Cardiac muscle cell (in vitro differentiated cells and primary cell): Measurements from ENCODE around the gene TGM1. TPM values are rescaled to one million over a fixed set of nuclear protein-coding genes. Genes with fewer than 3 reads are reported as not detected.
"Not testable (repeated sequence)": the region's sequence is repeated elsewhere in the genome, so short reads cannot be mapped to it uniquely, and the experiment has no call there.

Source experiments
- DNase-seq, 2 donors: peaks; one replicate each; pipeline versions ENCODE4 v3.0.0 to v3.0.0-alpha.2; 2010 to 2017; ENCODE audit warnings: low read depth in 1 of 2, low spot score in 1 of 2
- H3K27ac ChIP-seq: fragments of 200-600 bp; sonication (generic); 2 replicates; pipeline ENCODE4 v1.5.1; 2016
- H3K27me3 ChIP-seq: fragments of 200-600 bp; sonication (generic); 2 replicates; pipeline ENCODE4 v1.6.0; 2016; ENCODE audit warnings: control low read depth
- H3K36me3 ChIP-seq: fragments of 200-600 bp; sonication (generic); 2 replicates; pipeline ENCODE4 v1.5.1; 2016; ENCODE audit warnings: control low read depth
- H3K4me1 ChIP-seq: fragments of 200-600 bp; sonication (generic); 2 replicates; pipeline ENCODE4 v1.8.1; 2017; ENCODE audit warnings: low read depth, mild to moderate bottlenecking, mixed run types
- H3K4me3 ChIP-seq: fragments of 200-600 bp; sonication (generic); 2 replicates; pipeline ENCODE4 v1.5.1; 2016; ENCODE audit warnings: mild to moderate bottlenecking
- H3K9me3 ChIP-seq: fragments of 200-600 bp; sonication (generic); 2 replicates; pipeline ENCODE4 v1.5.1; 2017; ENCODE audit warnings: low read depth, mild to moderate bottlenecking, control low read depth
- polyA plus RNA-seq: library from polyadenylated mRNA; unstranded; fragments of >200 nt; fragmentation: Nextera tagmentation; extraction: Ambion mirVana; gene quantifications from 2 replicates; pipeline ENCODE4 v1.2.1, GENCODE V29; 2016
- total RNA-seq: library from RNA; depleted of rRNA; stranded (reverse); fragments of >200 nt; gene quantifications from 2 replicates; pipeline ENCODE4 v1.2.3, GENCODE V29; 2016
- TF ChIP-seq, protein P1 (sequence below): IDR thresholded peaks from 2 replicates; pipeline ENCODE4 v1.5.1; 2012; ENCODE audit warnings: low read depth, mild to moderate bottlenecking, low read length

TGM1 gene
- total and polyA plus RNA-seq, 2 experiments from 2014 or later: 1.7 TPM; not detected in 1

DNA sequence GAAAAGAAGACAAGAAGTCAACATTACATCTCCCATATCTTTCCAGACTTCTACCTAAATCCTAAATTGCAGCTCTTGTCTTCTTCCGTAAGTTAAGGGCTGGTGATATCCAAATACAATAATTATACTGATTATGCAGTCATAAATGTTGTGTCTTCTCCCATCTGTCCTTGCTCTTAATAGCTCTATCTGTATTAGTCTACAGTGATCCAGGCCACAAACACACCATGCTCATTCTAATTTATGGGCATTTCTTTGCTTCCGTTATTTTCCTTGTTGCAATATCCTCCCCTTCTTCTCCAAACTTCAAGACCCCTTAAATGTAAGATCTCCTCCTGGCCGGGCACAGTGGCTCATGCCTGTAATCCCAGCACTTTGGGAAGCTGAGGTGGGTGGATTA is 43.5 kb downstream of the TGM1 start:
- no peak for DNase-seq
- Histone ChIP-seq H3K36me3 (no peaks in the 10 kb centered on the region), H3K4me1 (no peaks in the 10 kb centered on the region), H3K9me3 (no peaks in the 10 kb centered on the region), H3K27ac (no peak overlapping the region), H3K4me3 (no peak overlapping the region), H3K27me3 (no peaks in the 10 kb centered on the region)
- TF ChIP-seq, protein P1, sequence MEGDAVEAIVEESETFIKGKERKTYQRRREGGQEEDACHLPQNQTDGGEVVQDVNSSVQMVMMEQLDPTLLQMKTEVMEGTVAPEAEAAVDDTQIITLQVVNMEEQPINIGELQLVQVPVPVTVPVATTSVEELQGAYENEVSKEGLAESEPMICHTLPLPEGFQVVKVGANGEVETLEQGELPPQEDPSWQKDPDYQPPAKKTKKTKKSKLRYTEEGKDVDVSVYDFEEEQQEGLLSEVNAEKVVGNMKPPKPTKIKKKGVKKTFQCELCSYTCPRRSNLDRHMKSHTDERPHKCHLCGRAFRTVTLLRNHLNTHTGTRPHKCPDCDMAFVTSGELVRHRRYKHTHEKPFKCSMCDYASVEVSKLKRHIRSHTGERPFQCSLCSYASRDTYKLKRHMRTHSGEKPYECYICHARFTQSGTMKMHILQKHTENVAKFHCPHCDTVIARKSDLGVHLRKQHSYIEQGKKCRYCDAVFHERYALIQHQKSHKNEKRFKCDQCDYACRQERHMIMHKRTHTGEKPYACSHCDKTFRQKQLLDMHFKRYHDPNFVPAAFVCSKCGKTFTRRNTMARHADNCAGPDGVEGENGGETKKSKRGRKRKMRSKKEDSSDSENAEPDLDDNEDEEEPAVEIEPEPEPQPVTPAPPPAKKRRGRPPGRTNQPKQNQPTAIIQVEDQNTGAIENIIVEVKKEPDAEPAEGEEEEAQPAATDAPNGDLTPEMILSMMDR: no peak

DNA sequence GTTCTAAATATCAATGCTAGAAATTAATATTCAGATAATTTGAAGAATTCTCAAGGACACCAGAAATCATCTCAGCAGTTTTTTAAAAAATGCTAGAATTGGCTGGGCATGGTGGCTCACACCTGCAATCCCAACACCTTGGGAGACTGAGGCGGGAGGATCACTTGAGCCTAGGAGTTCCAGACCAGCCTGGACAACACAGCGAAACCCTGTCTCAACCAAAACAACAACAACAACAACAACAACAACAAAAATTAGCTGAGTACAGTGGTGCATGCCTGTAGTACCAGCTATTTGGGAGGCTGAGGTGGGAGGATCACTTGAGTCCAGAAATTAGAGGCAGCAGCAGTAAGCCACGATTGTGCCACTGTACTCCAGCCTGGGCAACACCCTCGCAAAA is 43.9 kb downstream of the TGM1 start:
- H3K27ac ChIP-seq: no peak overlapping the region
- DNase-seq: no peak
- no peaks in the 10 kb centered on the region for H3K36me3 ChIP-seq
- H3K4me3 ChIP-seq: no peak overlapping the region
- H3K27me3 ChIP-seq: no peaks in the 10 kb centered on the region
- TF ChIP-seq, protein P1: no peak
- H3K9me3 ChIP-seq: no peaks in the 10 kb centered on the region
- H3K4me1 ChIP-seq: no peaks in the 10 kb centered on the region

DNA sequence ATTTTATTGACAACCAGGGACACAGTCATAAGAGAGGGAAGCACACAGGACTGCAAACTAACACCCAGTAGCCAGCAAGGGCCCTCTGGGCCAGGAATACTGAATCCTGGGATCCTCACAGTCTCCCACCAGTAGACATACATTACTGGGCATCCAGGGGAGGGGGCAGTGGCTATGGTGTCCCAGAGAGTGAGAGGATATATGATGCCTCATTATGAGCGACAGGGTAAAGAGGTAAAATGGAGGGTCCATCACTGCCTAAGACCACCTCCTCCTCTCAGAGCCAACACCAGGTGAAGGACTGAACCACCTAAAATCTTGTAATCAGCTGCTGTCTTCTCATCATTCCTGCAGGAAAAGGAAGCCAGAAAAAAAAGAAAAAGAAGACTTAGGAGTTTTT is 46.1 kb downstream of the TGM1 start:
- not testable (repeated sequence) for H3K27ac ChIP-seq, DNase-seq, H3K27me3 ChIP-seq

DNA sequence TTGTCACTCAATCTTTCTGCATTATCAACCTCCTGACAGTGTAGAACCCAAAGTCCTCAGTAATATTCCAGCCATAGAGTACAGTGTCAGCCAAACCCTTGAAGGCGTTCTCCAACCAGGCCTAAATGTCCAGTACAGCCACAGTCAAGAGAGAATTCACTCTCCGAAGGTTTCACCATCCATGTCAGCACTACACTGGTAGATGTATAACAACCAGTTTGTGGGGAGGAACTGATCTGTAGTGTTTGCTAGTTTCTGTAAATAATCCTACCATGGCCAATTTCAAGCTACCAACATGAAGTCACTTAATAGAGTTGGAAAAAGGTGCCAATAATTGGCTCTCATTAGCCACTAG is 46.7 kb downstream of the TGM1 start:
- Histone ChIP-seq H3K27me3 (no peaks in the 10 kb centered on the region), H3K27ac (no peak overlapping the region), H3K36me3 (no peaks in the 10 kb centered on the region), H3K9me3 (no peaks in the 10 kb centered on the region), H3K4me3 (no peak overlapping the region), H3K4me1 (no peaks in the 10 kb centered on the region)
- TF ChIP-seq, protein P1: no peak
- DNase-seq: no peak

More for the DNA sequence above, 46.1 kb downstream of the TGM1 start:
- not testable (repeated sequence) for H3K4me1 ChIP-seq, H3K9me3 ChIP-seq, H3K4me3 ChIP-seq, H3K36me3 ChIP-seq

DNA sequence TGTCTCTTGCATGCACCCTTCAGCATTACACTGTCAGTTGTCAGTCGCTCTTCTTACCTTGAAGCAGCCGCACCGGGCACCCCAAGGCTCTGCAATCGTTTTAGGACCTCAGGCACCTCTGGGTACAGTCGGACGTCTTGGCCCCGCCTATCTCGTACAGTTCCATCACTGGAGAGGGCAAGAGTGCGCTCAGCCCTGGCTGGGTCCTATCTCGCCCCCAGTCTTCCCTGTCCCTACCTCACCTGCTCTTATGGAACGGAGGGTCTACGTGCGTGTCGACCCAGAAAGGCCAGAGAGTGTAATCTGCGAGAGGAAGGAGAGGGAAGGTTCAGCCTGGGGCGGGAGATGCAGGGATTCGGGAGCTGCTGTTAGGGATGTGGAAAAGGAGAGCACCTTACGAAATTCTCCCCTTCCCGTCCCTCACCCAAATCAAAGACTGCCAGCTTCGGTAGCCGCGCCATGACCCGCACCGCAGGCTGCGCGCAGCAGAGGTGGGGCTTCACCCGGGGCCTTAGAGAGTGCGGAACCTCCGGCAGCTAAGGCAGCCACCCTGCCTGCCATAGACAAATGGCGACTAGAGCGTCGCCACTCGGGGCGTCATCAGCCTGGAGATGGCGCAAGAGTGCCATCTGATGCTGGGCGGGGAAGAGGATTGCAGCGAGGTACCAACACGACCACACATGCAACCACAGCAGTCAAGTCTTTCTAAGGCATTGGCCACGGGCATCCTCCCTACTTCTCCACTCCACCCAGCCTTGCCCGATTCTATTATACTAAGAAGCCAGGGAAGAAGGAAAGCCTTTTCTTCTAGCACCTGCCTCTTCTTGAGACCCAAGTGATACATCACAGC is 47.3 kb downstream of the TGM1 start, which contains the start of gene MDP1:
TSS of gene MDP1 (minus strand) at position 572 of the 850 bp plus-strand sequence. CDS start at position 461, 111 bp downstream.
- TF ChIP-seq, protein P1: peak; percentile 57
- DNase-seq: peak; percentile 88 to 89
- peak within 1 kb of the TSS; percentile 84 for H3K4me3 ChIP-seq
- no peaks in the 10 kb centered on the region for H3K27me3 ChIP-seq
- H3K9me3 ChIP-seq: no peaks in the 10 kb centered on the region
- H3K27ac ChIP-seq: peak within 1 kb of the TSS; percentile 75
- peaks cover under 1% of the 10 kb centered on the region for H3K36me3 ChIP-seq
- H3K4me1 ChIP-seq: no peaks in the 10 kb centered on the region
